B cell (primary cell): ENCODE measurements around the gene TANC2. TPM values are rescaled to one million over a fixed set of nuclear protein-coding genes. Genes with fewer than 3 reads are reported as not detected.

ENCODE experiments used
- ATAC-seq: fragments of 200-7000 bp; cut with Tn5 transposase; one replicate; pipeline ENCODE4 v1.10.0; 2021; ENCODE audit warnings: low read depth, mild to moderate bottlenecking, moderate number of reproducible peaks, moderate library complexity
- CTCF ChIA-PET: fragments of 350-600 bp; sonication (Branson Sonifier 250); formaldehyde crosslinking; loops from one replicate; lab custom pipeline; 2021; ENCODE audit warnings: antibody characterized with exemption, inconsistent platforms; lab: Charles Lee
- POLR2A ChIA-PET: fragments of 350-600 bp; sonication (Branson Sonifier 250); formaldehyde crosslinking; loops from one replicate; lab custom pipeline; 2021; ENCODE audit warnings: antibody characterized with exemption; lab: Charles Lee
- DNase-seq: peaks from one replicate; pipeline ENCODE4 v3.0.0; 2013
- H2AFZ ChIP-seq: 2 replicates; pipeline ENCODE4 v1.6.1; 2012; ENCODE audit warnings: mild to moderate bottlenecking, low read depth, low read length; ENCODE audit not compliant: insufficient read depth, poor library complexity, severe bottlenecking
- H3K27ac ChIP-seq, 2 donors: 1 replicate in 1 of 2; 2 replicates in 1 of 2; pipeline ENCODE4 v1.5.1; 2012 to 2013; ENCODE audit warnings: low read length in 2 of 2, mild to moderate bottlenecking in 2 of 2, moderate library complexity in 1 of 2
- H3K27me3 ChIP-seq, 4 experiments: fragments of 200-600 bp in 1 of 4; sonication (generic) in 1 of 4; replicated peaks in 1 of 4; 1 replicate in 2 of 4; 2 replicates in 2 of 4; pipeline versions ENCODE4 v1.6.1 to v1.7.0; 2013 to 2016; ENCODE audit warnings: low read length in 3 of 4, mild to moderate bottlenecking in 2 of 4, mixed read lengths in 1 of 4, moderate library complexity in 1 of 4; ENCODE audit not compliant: insufficient read depth in 4 of 4, control insufficient read depth in 3 of 4; ENCODE audit errors: control extremely low read depth in 1 of 4
- H3K36me3 ChIP-seq, 2 experiments: replicated peaks in 1 of 2; 1 replicate in 1 of 2; 2 replicates in 1 of 2; pipeline versions ENCODE4 v1.6.1 to v1.7.1; 2013; ENCODE audit warnings: low read length in 1 of 2; ENCODE audit not compliant: insufficient read depth in 2 of 2, control insufficient read depth in 1 of 2; ENCODE audit errors: control extremely low read depth in 1 of 2, extremely low read depth in 1 of 2
- H3K4me1 ChIP-seq, 2 donors: fragments of 200-600 bp in 1 of 2; sonication (generic) in 1 of 2; 1 replicate in 1 of 2; 2 replicates in 1 of 2; pipeline versions ENCODE4 v1.5.1 to v1.6.1; 2013 to 2017; ENCODE audit warnings: low read length in 2 of 2; ENCODE audit not compliant: control insufficient read depth in 2 of 2, insufficient read depth in 2 of 2
- H3K4me2 ChIP-seq: replicated peaks from 2 replicates; pipeline ENCODE3; 2012; ENCODE audit warnings: mild to moderate bottlenecking, low read depth, low read length; ENCODE audit not compliant: poor library complexity, severe bottlenecking
- H3K4me3 ChIP-seq, 5 experiments: fragments of 200-600 bp in 1 of 5; sonication (generic) in 1 of 5; 1 replicate in 3 of 5; 2 replicates in 2 of 5; pipeline versions ENCODE4 v1.5.1 to v1.7.0; 2011 to 2016; ENCODE audit warnings: low read length in 4 of 5, mild to moderate bottlenecking in 4 of 5, low read depth in 2 of 5, control low read depth in 1 of 5, moderate library complexity in 1 of 5; ENCODE audit not compliant: insufficient read depth in 1 of 5; ENCODE audit errors: control extremely low read depth in 1 of 5, extremely low read depth in 1 of 5
- H3K79me2 ChIP-seq: fragments of 200-600 bp; sonication (generic); one replicate; pipeline ENCODE4 v1.6.0; 2016; ENCODE audit warnings: low read length; ENCODE audit not compliant: control insufficient read depth, insufficient read depth
- H3K9ac ChIP-seq: fragments of 200-600 bp; sonication (generic); 2 replicates; pipeline ENCODE4 v1.6.1; 2017; ENCODE audit warnings: mild to moderate bottlenecking, low read length, moderate library complexity
- H3K9me3 ChIP-seq, 3 donors: one replicate each; pipeline versions ENCODE4 v1.6.1 to v1.7.1; 2013; ENCODE audit warnings: low read length in 2 of 3; ENCODE audit not compliant: control insufficient read depth in 2 of 3, insufficient read depth in 1 of 3; ENCODE audit errors: control extremely low read depth in 1 of 3
- H4K20me1 ChIP-seq: 2 replicates; pipeline ENCODE4 v1.6.0; 2012; ENCODE audit warnings: mild to moderate bottlenecking, low read length; ENCODE audit not compliant: insufficient read depth, control insufficient read depth, poor library complexity, severe bottlenecking
- H3K27ac Mint-ChIP-seq: one replicate; pipeline ENCODE4 v1.8.0; 2021; ENCODE audit warnings: mixed read lengths
- H3K27me3 Mint-ChIP-seq: one replicate; pipeline ENCODE4 v1.8.0; 2021; ENCODE audit warnings: mixed read lengths
- H3K4me1 Mint-ChIP-seq: one replicate; pipeline ENCODE4 v1.8.0; 2021; ENCODE audit warnings: mixed read lengths
- H3K4me3 Mint-ChIP-seq: one replicate; pipeline ENCODE4 v1.8.0; 2021; ENCODE audit warnings: mixed read lengths
- H3K9me3 Mint-ChIP-seq: one replicate; pipeline ENCODE4 v1.8.0; 2022; ENCODE audit warnings: mixed read lengths; ENCODE audit not compliant: insufficient read depth
- CTCF ChIP-seq: fragments of 200-600 bp; IDR thresholded peaks from one replicate; pipeline ENCODE4 v1.8.0; 2022; ENCODE audit warnings: antibody characterized with exemption, mild to moderate bottlenecking
- EZH2 ChIP-seq: IDR thresholded peaks from 2 replicates; pipeline ENCODE4 v1.6.1; 2012; ENCODE audit warnings: borderline replicate concordance, low read depth, mild to moderate bottlenecking, moderate library complexity, low read length; ENCODE audit not compliant: insufficient read depth, poor library complexity, severe bottlenecking
- WGBS: methylation state at CpG from one replicate; pipeline ENCODE4 v1.1.5; 2013; ENCODE audit warnings: missing lambda C conversion rate; ENCODE audit not compliant: insufficient coverage; 5-methylcytosine and 5-hydroxymethylcytosine counted together
- intact Hi-C: fragments of 100-400 bp; cut with micrococcal nuclease; formaldehyde crosslinking; loops from one replicate; pipeline ENCODE4 v1.10.0; 2022
- polyA plus RNA-seq: library from polyadenylated mRNA; depleted of rRNA; stranded (reverse); fragments of >200 nt; gene quantifications from 2 replicates; pipeline ENCODE4 v1.2.3, GENCODE V29; 2012
- total RNA-seq, 2 donors: library from RNA; stranded (reverse); fragments of 120-200 nt in 1 of 2; gene quantifications; 1 replicate in 1 of 2; 2 replicates in 1 of 2; pipeline versions ENCODE4 v1.2.3 to v1.2.4, GENCODE V29; 2013 to 2022

Gene TANC2
- total and polyA plus RNA-seq, 2 donors (not counting 1 experiment from before 2014, with no cell fraction given): 4.6 to 20.4 TPM

GRCh38 chr17:63001689-63002394 lies 35.8 kb downstream of the TANC2 start:
- intact Hi-C loops: no loop called here
- CTCF ChIA-PET: no interaction called here
- ATAC-seq: no peak

More at GRCh38 chr17:63001689-63002394, 35.8 kb downstream of the TANC2 start:
- no peak overlapping the region for H3K27ac Mint-ChIP-seq
- H4K20me1 ChIP-seq: no peaks in the 10 kb centered on the region
- H3K4me3 Mint-ChIP-seq: no peak overlapping the region
- no peaks in the 10 kb centered on the region for H3K4me1 ChIP-seq
- DNase-seq: no peak
- H3K4me1 Mint-ChIP-seq: no peaks in the 10 kb centered on the region
- H3K4me2 ChIP-seq: no peak overlapping the region
- H2AFZ ChIP-seq: no peak overlapping the region
- no peak overlapping the region for H3K4me3 ChIP-seq
- no peaks in the 10 kb centered on the region for H3K9me3 Mint-ChIP-seq
- H3K27ac ChIP-seq: no peak overlapping the region
- H3K27me3 ChIP-seq: no peaks in the 10 kb centered on the region
- WGBS: 100% methylated on average over 1 of the region's 5 CpGs
- H3K79me2 ChIP-seq: no peaks in the 10 kb centered on the region
- H3K9ac ChIP-seq: no peak overlapping the region
- H3K27me3 Mint-ChIP-seq: no peaks in the 10 kb centered on the region
- H3K9me3 ChIP-seq: no peaks in the 10 kb centered on the region
- TF ChIP-seq EZH2 (no peak), CTCF (no peak)
- H3K36me3 ChIP-seq: no peaks in the 10 kb centered on the region
- POLR2A ChIA-PET: no interaction called here
